ENCODE results near the gene WDR59.

The WDR59 gene

DNA sequence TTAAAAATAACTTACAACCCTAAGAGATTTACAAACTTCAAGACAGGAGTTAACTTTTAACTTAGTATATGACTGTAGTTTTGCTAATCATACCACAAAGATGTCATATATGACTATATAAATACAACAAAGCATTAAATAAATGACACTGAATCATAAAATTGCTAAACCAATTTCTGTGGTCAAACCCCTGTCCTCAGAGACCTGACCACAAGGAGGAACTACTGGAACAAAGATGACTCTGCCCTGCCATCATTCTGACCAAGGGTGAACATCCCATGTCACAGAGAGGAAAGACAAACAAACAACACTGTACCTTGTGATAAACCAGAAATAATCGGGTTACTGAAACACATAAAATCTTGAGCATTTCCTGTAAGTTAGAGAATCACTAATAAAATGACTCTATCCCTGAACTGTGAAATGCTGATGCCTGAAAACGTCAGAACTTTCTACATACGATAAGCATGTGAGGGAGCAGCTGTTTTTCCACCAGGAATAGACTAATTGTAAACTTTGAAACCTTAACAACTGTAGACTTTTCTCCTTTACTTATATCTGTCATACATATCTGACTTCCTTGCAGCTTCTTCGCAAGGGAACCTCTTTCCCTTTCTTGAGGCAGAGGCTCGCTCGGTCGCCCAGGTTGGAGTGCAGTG is 47.9 kb downstream of the WDR59 start:
- DNase-seq (ENCODE audit: extremely low read depth, low read depth): peak; percentile 12

DNA sequence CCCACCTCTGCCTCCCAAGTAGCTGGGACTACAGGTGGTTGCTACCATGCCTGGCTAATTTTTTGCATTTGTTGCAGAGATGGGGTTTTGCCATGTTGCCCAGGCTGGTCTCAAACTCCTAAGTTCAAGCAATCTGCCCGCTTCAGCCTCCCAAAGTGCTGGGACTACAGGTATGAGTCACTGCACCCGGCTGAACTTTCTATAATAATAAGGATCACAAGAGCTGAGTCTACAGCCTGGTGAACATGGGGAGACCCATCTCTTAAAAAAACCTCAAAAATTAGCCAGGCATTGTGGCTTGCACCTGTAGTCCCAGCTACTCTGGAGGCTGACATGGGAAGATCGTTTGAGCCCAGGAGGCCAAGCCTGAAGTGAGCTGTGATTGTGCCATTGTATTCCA is 53.5 kb downstream of the WDR59 start:
- DNase-seq (ENCODE audit: extremely low read depth, low read depth): no peak
- TF ChIP-seq, protein P1, sequence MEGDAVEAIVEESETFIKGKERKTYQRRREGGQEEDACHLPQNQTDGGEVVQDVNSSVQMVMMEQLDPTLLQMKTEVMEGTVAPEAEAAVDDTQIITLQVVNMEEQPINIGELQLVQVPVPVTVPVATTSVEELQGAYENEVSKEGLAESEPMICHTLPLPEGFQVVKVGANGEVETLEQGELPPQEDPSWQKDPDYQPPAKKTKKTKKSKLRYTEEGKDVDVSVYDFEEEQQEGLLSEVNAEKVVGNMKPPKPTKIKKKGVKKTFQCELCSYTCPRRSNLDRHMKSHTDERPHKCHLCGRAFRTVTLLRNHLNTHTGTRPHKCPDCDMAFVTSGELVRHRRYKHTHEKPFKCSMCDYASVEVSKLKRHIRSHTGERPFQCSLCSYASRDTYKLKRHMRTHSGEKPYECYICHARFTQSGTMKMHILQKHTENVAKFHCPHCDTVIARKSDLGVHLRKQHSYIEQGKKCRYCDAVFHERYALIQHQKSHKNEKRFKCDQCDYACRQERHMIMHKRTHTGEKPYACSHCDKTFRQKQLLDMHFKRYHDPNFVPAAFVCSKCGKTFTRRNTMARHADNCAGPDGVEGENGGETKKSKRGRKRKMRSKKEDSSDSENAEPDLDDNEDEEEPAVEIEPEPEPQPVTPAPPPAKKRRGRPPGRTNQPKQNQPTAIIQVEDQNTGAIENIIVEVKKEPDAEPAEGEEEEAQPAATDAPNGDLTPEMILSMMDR (IDR thresholded peaks at IDR 0.05; ENCODE audit: low read depth, low read length): no peak

More for the DNA sequence above, 47.9 kb downstream of the WDR59 start:
- TF ChIP-seq, protein P1 (IDR thresholded peaks at IDR 0.05; ENCODE audit: low read depth, low read length): no peak

DNA sequence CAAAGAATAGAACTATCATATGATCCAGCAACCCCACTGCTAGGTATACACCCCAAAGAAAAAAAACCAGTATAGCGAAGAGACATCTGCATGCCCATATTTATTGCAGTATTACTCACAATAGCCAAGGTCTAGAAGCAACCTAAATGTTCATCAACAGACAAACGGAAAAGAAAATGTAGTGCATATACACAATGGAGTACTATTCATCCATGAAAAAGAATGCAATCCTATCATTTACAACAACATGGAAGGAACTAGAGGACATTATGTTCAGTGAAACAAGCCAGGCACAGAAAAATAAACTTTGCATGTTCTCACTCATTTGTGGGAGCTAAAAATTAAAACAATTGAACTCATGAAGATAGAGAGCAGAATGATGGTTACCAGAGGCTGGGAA is 55.3 kb downstream of the WDR59 start:
- TF ChIP-seq, protein P1 (IDR thresholded peaks at IDR 0.05; ENCODE audit: low read depth, low read length): no peak
- DNase-seq (ENCODE audit: extremely low read depth, low read depth): no peak

DNA sequence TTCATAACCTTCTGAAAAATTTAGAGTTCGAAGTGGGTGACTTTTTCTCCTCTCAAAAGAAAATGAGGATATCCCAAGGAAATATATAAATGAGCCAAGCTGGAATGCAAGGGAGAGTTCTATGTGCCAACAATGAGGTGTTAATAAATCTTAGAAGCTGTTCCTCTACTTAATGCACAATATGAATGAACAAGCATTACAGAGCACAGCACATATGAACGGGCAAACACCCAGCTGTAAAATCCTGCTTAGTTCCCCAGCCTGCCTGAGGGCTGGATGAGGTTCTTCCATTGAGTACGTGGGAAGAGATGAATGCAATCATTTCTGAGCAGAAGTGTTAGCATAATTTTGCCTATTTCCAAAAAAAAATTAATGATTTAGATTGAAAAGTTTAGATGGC is 58.1 kb downstream of the WDR59 start:
- TF ChIP-seq, protein P1 (IDR thresholded peaks at IDR 0.05; ENCODE audit: low read depth, low read length): no peak
- no peak for DNase-seq (ENCODE audit: extremely low read depth, low read depth)

GRCh38 chr16:74923766-74924460 is 61.0 kb downstream of the WDR59 start:
- DNase-seq (ENCODE audit: extremely low read depth, low read depth): no peak
- TF ChIP-seq, protein P1 (IDR thresholded peaks at IDR 0.05; ENCODE audit: low read depth, low read length): no peak

GRCh38 chr16:74922150-74923138 is 62.5 kb downstream of the WDR59 start:
- DNase-seq (ENCODE audit: extremely low read depth, low read depth): no peak
- TF ChIP-seq, protein P1 (IDR thresholded peaks at IDR 0.05; ENCODE audit: low read depth, low read length): no peak

All from AG09319 (cell line).